ENCODE results near the gene VPS51. TPM values are rescaled to one million over a fixed set of nuclear protein-coding genes. Genes with fewer than 3 reads are reported as not detected.

VPS51 gene
- polyA plus RNA-seq (2013, experiment 1 of 2) = 63.4 TPM
- 52.9 TPM for polyA plus RNA-seq (2013, experiment 2 of 2)

- 0 to 1% methylated on average over 41 to 42 of the region's 52 CpGs for WGBS, 2 experiments (ENCODE audit: insufficient coverage in 2 of 2)
Measured at GRCh38 chr11:65095974-65096806, at the start of gene VPS51. VPS51 (plus strand) TSS chr11:65096214; CDS start chr11:65096251, 37 bp downstream.

GRCh38 chr11:65047581-65048422 lies 48.2 kb upstream of the VPS51 start:
- no peaks in the 10 kb centered on the region for H3K9me3 ChIP-seq (ENCODE audit: control insufficient read depth, low read length)
- H3K4me3 ChIP-seq (ENCODE audit: extremely low read depth, insufficient read depth, low read length, poor library complexity, severe bottlenecking) = no peak overlapping the region
- 92 to 94% methylated on average over 38 of the region's 56 CpGs for WGBS, 2 experiments (ENCODE audit: insufficient coverage in 2 of 2)
- H3K27ac ChIP-seq (ENCODE audit: low read depth, low read length, severe bottlenecking) = no peak overlapping the region
- peaks cover 10% of the 10 kb centered on the region for H3K4me1 ChIP-seq (ENCODE audit: control insufficient read depth, insufficient read depth, low read length, poor library complexity, severe bottlenecking)
- H3K36me3 ChIP-seq (ENCODE audit: control insufficient read depth, insufficient read depth, low read length) = peaks cover 24% of the 10 kb centered on the region

More at GRCh38 chr11:65095974-65096806, at the start of gene VPS51:
- Histone ChIP-seq H3K4me1 (ENCODE audit: control insufficient read depth, insufficient read depth, low read length, poor library complexity, severe bottlenecking) (peaks cover 4% of the 10 kb centered on the region), H3K27ac (ENCODE audit: low read depth, low read length, severe bottlenecking) (peak within 1 kb of the TSS; percentile 73), H3K9me3 (ENCODE audit: control insufficient read depth, low read length) (no peaks in the 10 kb centered on the region), H3K4me3 (ENCODE audit: extremely low read depth, insufficient read depth, low read length, poor library complexity, severe bottlenecking) (peak within 1 kb of the TSS; percentile 79), H3K36me3 (ENCODE audit: control insufficient read depth, insufficient read depth, low read length) (peaks cover 20% of the 10 kb centered on the region)

- H3K36me3 ChIP-seq (ENCODE audit: control insufficient read depth, insufficient read depth, low read length) = no peaks in the 10 kb centered on the region
- no peak overlapping the region for H3K27ac ChIP-seq (ENCODE audit: low read depth, low read length, severe bottlenecking)
- peaks cover 4% of the 10 kb centered on the region for H3K4me1 ChIP-seq (ENCODE audit: control insufficient read depth, insufficient read depth, low read length, poor library complexity, severe bottlenecking)
- WGBS, 2 experiments (ENCODE audit: insufficient coverage in 2 of 2) = 92 to 94% methylated on average over 7 of the region's 9 CpGs
- no peak overlapping the region for H3K4me3 ChIP-seq (ENCODE audit: extremely low read depth, insufficient read depth, low read length, poor library complexity, severe bottlenecking)
- no peaks in the 10 kb centered on the region for H3K9me3 ChIP-seq (ENCODE audit: control insufficient read depth, low read length)
Measured at GRCh38 chr11:65051398-65051858, 44.6 kb upstream of the VPS51 start.

- 83 to 91% methylated on average over 5 to 6 of the region's 8 CpGs for WGBS, 2 experiments (ENCODE audit: insufficient coverage in 2 of 2)
Measured at GRCh38 chr11:65053827-65054508, 42.0 kb upstream of the VPS51 start.

GRCh38 chr11:65055538-65055937 lies 40.5 kb upstream of the VPS51 start:
- WGBS, 2 experiments (ENCODE audit: insufficient coverage in 2 of 2) = no CpG with 5 or more reads among the region's 1 CpG
- Histone ChIP-seq H3K9me3 (ENCODE audit: control insufficient read depth, low read length) (no peaks in the 10 kb centered on the region), H3K27ac (ENCODE audit: low read depth, low read length, severe bottlenecking) (no peak overlapping the region), H3K36me3 (ENCODE audit: control insufficient read depth, insufficient read depth, low read length) (no peaks in the 10 kb centered on the region), H3K4me3 (ENCODE audit: extremely low read depth, insufficient read depth, low read length, poor library complexity, severe bottlenecking) (no peak overlapping the region), H3K4me1 (ENCODE audit: control insufficient read depth, insufficient read depth, low read length, poor library complexity, severe bottlenecking) (peaks cover 4% of the 10 kb centered on the region)

More at GRCh38 chr11:65053827-65054508, 42.0 kb upstream of the VPS51 start:
- Histone ChIP-seq H3K4me3 (ENCODE audit: extremely low read depth, insufficient read depth, low read length, poor library complexity, severe bottlenecking) (no peak overlapping the region), H3K36me3 (ENCODE audit: control insufficient read depth, insufficient read depth, low read length) (no peaks in the 10 kb centered on the region), H3K27ac (ENCODE audit: low read depth, low read length, severe bottlenecking) (no peak overlapping the region), H3K4me1 (ENCODE audit: control insufficient read depth, insufficient read depth, low read length, poor library complexity, severe bottlenecking) (peaks cover 4% of the 10 kb centered on the region), H3K9me3 (ENCODE audit: control insufficient read depth, low read length) (no peaks in the 10 kb centered on the region)

- Histone ChIP-seq H3K9me3 (ENCODE audit: control insufficient read depth, low read length) (no peaks in the 10 kb centered on the region), H3K27ac (ENCODE audit: low read depth, low read length, severe bottlenecking) (no peak overlapping the region), H3K36me3 (ENCODE audit: control insufficient read depth, insufficient read depth, low read length) (no peaks in the 10 kb centered on the region), H3K4me3 (ENCODE audit: extremely low read depth, insufficient read depth, low read length, poor library complexity, severe bottlenecking) (no peak overlapping the region), H3K4me1 (ENCODE audit: control insufficient read depth, insufficient read depth, low read length, poor library complexity, severe bottlenecking) (no peaks in the 10 kb centered on the region)
- 80 to 96% methylated on average over 3 to 4 of the region's 6 CpGs for WGBS, 2 experiments (ENCODE audit: insufficient coverage in 2 of 2)
Measured at GRCh38 chr11:65056999-65057398, 39.0 kb upstream of the VPS51 start.

- 89% methylated on average over 3 of the region's 7 CpGs; no CpG with 5 or more reads in 1 of the 2 experiments for WGBS, 2 experiments (ENCODE audit: insufficient coverage in 2 of 2)
- Histone ChIP-seq H3K4me3 (ENCODE audit: extremely low read depth, insufficient read depth, low read length, poor library complexity, severe bottlenecking) (no peak overlapping the region), H3K4me1 (ENCODE audit: control insufficient read depth, insufficient read depth, low read length, poor library complexity, severe bottlenecking) (no peaks in the 10 kb centered on the region), H3K36me3 (ENCODE audit: control insufficient read depth, insufficient read depth, low read length) (no peaks in the 10 kb centered on the region), H3K27ac (ENCODE audit: low read depth, low read length, severe bottlenecking) (no peak overlapping the region), H3K9me3 (ENCODE audit: control insufficient read depth, low read length) (no peaks in the 10 kb centered on the region)
Measured at GRCh38 chr11:65057526-65057925, 38.5 kb upstream of the VPS51 start.

GRCh38 chr11:65058012-65058411 lies 38.0 kb upstream of the VPS51 start:
- WGBS, 2 experiments (ENCODE audit: insufficient coverage in 2 of 2) = 86 to 91% methylated on average over 9 to 13 of the region's 13 CpGs
- no peaks in the 10 kb centered on the region for H3K9me3 ChIP-seq (ENCODE audit: control insufficient read depth, low read length)
- H3K4me1 ChIP-seq (ENCODE audit: control insufficient read depth, insufficient read depth, low read length, poor library complexity, severe bottlenecking) = no peaks in the 10 kb centered on the region
- no peaks in the 10 kb centered on the region for H3K36me3 ChIP-seq (ENCODE audit: control insufficient read depth, insufficient read depth, low read length)
- no peak overlapping the region for H3K27ac ChIP-seq (ENCODE audit: low read depth, low read length, severe bottlenecking)
- H3K4me3 ChIP-seq (ENCODE audit: extremely low read depth, insufficient read depth, low read length, poor library complexity, severe bottlenecking) = no peak overlapping the region

GRCh38 chr11:65058419-65059054 lies 37.5 kb upstream of the VPS51 start, which contains the start of gene NAALADL1:
NAALADL1 (minus strand) TSS chr11:65058553; CDS start chr11:65058521, 32 bp downstream.
- Histone ChIP-seq H3K36me3 (ENCODE audit: control insufficient read depth, insufficient read depth, low read length) (no peaks in the 10 kb centered on the region), H3K4me1 (ENCODE audit: control insufficient read depth, insufficient read depth, low read length, poor library complexity, severe bottlenecking) (no peaks in the 10 kb centered on the region), H3K27ac (ENCODE audit: low read depth, low read length, severe bottlenecking) (no peak within 1 kb of the TSS), H3K9me3 (ENCODE audit: control insufficient read depth, low read length) (no peaks in the 10 kb centered on the region), H3K4me3 (ENCODE audit: extremely low read depth, insufficient read depth, low read length, poor library complexity, severe bottlenecking) (no peak within 1 kb of the TSS)
- 90 to 94% methylated on average over 4 to 6 of the region's 8 CpGs for whole genome bisulfite sequencing, 2 experiments (ENCODE audit: insufficient coverage in 2 of 2)

- no peak overlapping the region for H3K4me3 ChIP-seq (ENCODE audit: extremely low read depth, insufficient read depth, low read length, poor library complexity, severe bottlenecking)
- no peaks in the 10 kb centered on the region for H3K4me1 ChIP-seq (ENCODE audit: control insufficient read depth, insufficient read depth, low read length, poor library complexity, severe bottlenecking)
- 82% methylated on average over 3 of the region's 3 CpGs; no CpG with 5 or more reads in 1 of the 2 experiments for WGBS, 2 experiments (ENCODE audit: insufficient coverage in 2 of 2)
- H3K9me3 ChIP-seq (ENCODE audit: control insufficient read depth, low read length) = no peaks in the 10 kb centered on the region
- no peak overlapping the region for H3K27ac ChIP-seq (ENCODE audit: low read depth, low read length, severe bottlenecking)
- no peaks in the 10 kb centered on the region for H3K36me3 ChIP-seq (ENCODE audit: control insufficient read depth, insufficient read depth, low read length)
Measured at GRCh38 chr11:65059523-65059922, 36.5 kb upstream of the VPS51 start.
